GM12801 (cell line): ENCODE results near the gene LRRN2.

ENCODE experiments used
- CTCF ChIP-seq: IDR thresholded peaks from one replicate; pipeline ENCODE4 v1.5.1; 2011; ENCODE audit warnings: control low read depth; ENCODE audit not compliant: insufficient read length; ENCODE audit errors: extremely low read depth

LRRN2 gene

GRCh38 chr1:204600968-204601367 is 84.6 kb downstream of the LRRN2 start:
- TF ChIP-seq CTCF, result no peak

- no peak for TF ChIP-seq CTCF
Observed at GRCh38 chr1:204600203-204600602, 85.3 kb downstream of the LRRN2 start.

- TF ChIP-seq CTCF, result no peak
Observed at GRCh38 chr1:204599596-204599995, 85.9 kb downstream of the LRRN2 start.

- TF ChIP-seq CTCF, result no peak
Observed at GRCh38 chr1:204599098-204599497, 86.4 kb downstream of the LRRN2 start.

- TF ChIP-seq CTCF, result no peak
Observed at GRCh38 chr1:204598319-204598969, 87.1 kb downstream of the LRRN2 start.

- no peak for TF ChIP-seq CTCF
Observed at GRCh38 chr1:204592246-204592948, 93.1 kb downstream of the LRRN2 start.

GRCh38 chr1:204591473-204592090 is 94.0 kb downstream of the LRRN2 start:
- no peak for TF ChIP-seq CTCF
